Sigmoid colon (tissue), 7 donors: Measurements from ENCODE around the gene SOCS7. TPM values are rescaled to one million over a fixed set of nuclear protein-coding genes. Genes with fewer than 3 reads are reported as not detected.
A peak's percentile ranks its signal among the peaks of the same experiment; 100 is the strongest.

Source experiments
- DNase-seq: peaks from one replicate; pipeline ENCODE4 v3.0.0-alpha.2; 2019
- H3K27ac ChIP-seq, 4 donors: fragments of 200-600 bp; sonication (generic); one replicate each; pipeline ENCODE4 v1.5.1; 2016 to 2019; ENCODE audit warnings: mild to moderate bottlenecking in 1 of 4
- H3K27me3 ChIP-seq, 3 donors: fragments of 200-600 bp; sonication (generic); one replicate each; pipeline ENCODE4 v1.5.1; 2019; ENCODE audit warnings: mild to moderate bottlenecking in 1 of 3
- H3K36me3 ChIP-seq, 4 donors: fragments of 200-600 bp; sonication (generic); one replicate each; pipeline ENCODE4 v1.5.1; 2016 to 2019
- H3K4me1 ChIP-seq, 4 donors: fragments of 200-600 bp; sonication (generic); one replicate each; pipeline ENCODE4 v1.5.1; 2017 to 2019
- H3K4me3 ChIP-seq, 4 donors: fragments of 200-600 bp; sonication (generic); one replicate each; pipeline ENCODE4 v1.5.1; 2017 to 2019; ENCODE audit warnings: mild to moderate bottlenecking in 2 of 4, moderate library complexity in 1 of 4
- H3K9me3 ChIP-seq, 4 donors: fragments of 200-600 bp in 3 of 4; sonication (generic) in 3 of 4; one replicate each; pipeline versions ENCODE4 v1.5.1 to v1.6.1; 2013 to 2019
- CTCF ChIP-seq, 4 experiments: fragments of 450-650 bp in 3 of 4; fragments of 200-600 bp in 1 of 4; IDR thresholded peaks; one replicate each; pipeline ENCODE4 v1.5.1; 2016 to 2019; ENCODE audit warnings: antibody characterized with exemption in 4 of 4, mild to moderate bottlenecking in 3 of 4, moderate library complexity in 2 of 4
- EP300 ChIP-seq, 4 donors: sonication (generic); formaldehyde crosslinking; IDR thresholded peaks; one replicate each; pipeline ENCODE4 v1.6.1; 2017; ENCODE audit warnings: antibody characterized with exemption in 4 of 4
- POLR2A ChIP-seq, 2 donors: fragments of 450-650 bp; IDR thresholded peaks; one replicate each; pipeline ENCODE4 v1.6.1; 2016; ENCODE audit warnings: antibody characterized with exemption in 2 of 2, mild to moderate bottlenecking in 2 of 2, moderate library complexity in 2 of 2
- POLR2AphosphoS5 ChIP-seq, 4 donors: sonication (generic); formaldehyde crosslinking; IDR thresholded peaks; one replicate each; pipeline ENCODE4 v1.6.1; 2017; ENCODE audit warnings: antibody characterized with exemption in 4 of 4
- WGBS, 2 donors: extraction: QIAGEN DNeasy Blood & Tissue Kit; methylation state at CpG; one replicate each; pipeline ENCODE4 v1.1.7; 2013; 5-methylcytosine and 5-hydroxymethylcytosine counted together
- intact Hi-C: fragments of 100-400 bp; cut with DNase I; formaldehyde crosslinking; loops from one replicate; pipeline ENCODE4 v1.15.1; 2023
- polyA plus RNA-seq, 3 donors: library from polyadenylated mRNA; stranded (reverse); fragments of 200-250 nt; gene quantifications; one replicate each; pipeline ENCODE4 v1.2.3, GENCODE V29; 2013
- total RNA-seq, 4 donors: library from RNA; depleted of rRNA; stranded (reverse); fragments of >200 nt; gene quantifications; one replicate each; pipeline ENCODE4 v1.1.0, GENCODE V29; 2016
- donor health status: healthy with polysubstance abuse.
- donor health status: Bipolar disorder and iron deficiency.
- donor health status: healthy.

The SOCS7 gene
- total and polyA plus RNA-seq, 7 donors = 1.2 to 20.2 (median 13.9) TPM

DNA sequence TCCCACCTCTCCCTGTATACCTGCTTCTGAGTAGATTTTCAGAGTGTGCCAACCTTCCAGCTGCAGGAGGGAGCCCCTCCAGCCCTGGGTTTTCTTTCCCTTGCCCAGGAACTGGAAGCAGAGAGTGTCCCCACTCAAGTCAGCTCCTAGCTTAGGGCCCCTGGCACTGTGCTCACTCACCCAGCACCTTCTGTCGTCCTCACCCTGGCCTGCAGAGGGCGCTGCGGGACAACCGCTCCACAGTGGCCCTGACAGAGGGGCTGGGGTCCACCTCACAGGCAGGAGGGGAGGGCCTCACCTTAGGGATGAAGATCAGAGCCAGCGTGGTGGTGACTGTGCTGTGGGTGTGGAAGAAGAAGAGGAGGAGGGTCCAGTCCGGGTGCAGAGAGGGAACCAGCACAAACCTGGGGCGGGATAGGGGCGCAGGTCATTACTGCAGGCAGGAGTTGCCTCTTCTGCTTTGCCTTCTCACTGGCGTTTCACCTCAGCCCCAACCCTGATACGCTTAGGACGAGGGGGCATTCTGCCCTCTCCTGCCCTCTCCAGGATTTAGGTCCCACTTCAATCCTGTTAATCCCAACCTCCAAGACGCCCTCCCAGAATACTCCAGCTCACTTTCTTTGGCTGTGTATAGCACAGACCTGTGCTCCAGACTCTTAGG, 17.9 kb upstream of the SOCS7 start:
- Histone ChIP-seq H3K9me3 (no peaks in the 10 kb centered on the region), H3K27ac (no peak overlapping the region), H3K36me3 (no peaks in the 10 kb centered on the region), H3K27me3 (peaks cover 0 to 40% (median 0%) of the 10 kb centered on the region in 3 donors), H3K4me1 (no peaks in the 10 kb centered on the region), H3K4me3 (no peak overlapping the region)
- TF ChIP-seq POLR2AphosphoS5 (IDR thresholded peaks at IDR 0.05) (no peak), POLR2A (IDR thresholded peaks at IDR 0.05) (no peak), CTCF (IDR thresholded peaks at IDR 0.05) (peak in 1 of 4 experiments; percentile 14)
- DNase-seq = no peak
- WGBS, 2 donors = 39 to 48% methylated on average over 12 of the region's 12 CpGs
- intact Hi-C loops = no loop called here

GRCh38 chr17:38334480-38335364, 16.9 kb upstream of the SOCS7 start:
- intact Hi-C loops = no loop called here
- H3K4me3 ChIP-seq = no peak overlapping the region
- H3K9me3 ChIP-seq = no peaks in the 10 kb centered on the region
- no peak overlapping the region for H3K27ac ChIP-seq
- 85 to 88% methylated on average over 30 of the region's 30 CpGs for WGBS, 2 donors
- no peak for DNase-seq
- no peaks in the 10 kb centered on the region for H3K36me3 ChIP-seq
- H3K27me3 ChIP-seq = peaks cover 0 to 40% (median 0%) of the 10 kb centered on the region in 3 donors
- TF ChIP-seq POLR2A (IDR thresholded peaks at IDR 0.05) = no peak
- no peaks in the 10 kb centered on the region for H3K4me1 ChIP-seq

GRCh38 chr17:38336838-38337237, 14.8 kb upstream of the SOCS7 start:
- Histone ChIP-seq H3K4me3 (no peak overlapping the region), H3K27ac (no peak overlapping the region), H3K9me3 (no peaks in the 10 kb centered on the region), H3K36me3 (no peaks in the 10 kb centered on the region), H3K4me1 (peaks cover 0 to 7% (median 1%) of the 10 kb centered on the region in 4 donors), H3K27me3 (peaks cover 0 to 19% (median 0%) of the 10 kb centered on the region in 3 donors)
- no peak for DNase-seq
- TF ChIP-seq EP300 (IDR thresholded peaks at IDR 0.05) (no peak), POLR2A (IDR thresholded peaks at IDR 0.05) (no peak), POLR2AphosphoS5 (IDR thresholded peaks at IDR 0.05) (no peak), CTCF (IDR thresholded peaks at IDR 0.05) (no peak)
- intact Hi-C loops = no loop called here
- WGBS, 2 donors = 94 to 95% methylated on average over 11 of the region's 11 CpGs

DNA sequence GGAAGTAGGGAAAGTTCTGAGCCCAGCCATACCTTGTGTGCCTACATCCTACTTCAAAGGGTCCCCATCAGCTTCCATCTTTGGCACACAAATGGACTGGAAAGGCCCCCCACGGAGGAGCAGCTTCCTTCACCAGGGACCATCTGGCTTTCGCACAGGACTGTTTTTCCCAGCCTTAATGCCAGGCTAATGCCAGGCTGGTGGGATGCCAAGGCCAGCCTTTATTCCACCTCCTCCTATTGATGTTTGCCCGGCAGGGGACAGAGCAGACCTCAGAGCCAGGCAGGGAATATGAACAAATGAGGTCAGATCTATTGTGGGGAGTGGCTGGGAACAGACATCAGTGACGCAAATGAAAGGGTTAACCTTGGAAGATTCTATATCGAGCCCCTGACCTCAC, 13.6 kb upstream of the SOCS7 start:
- intact Hi-C loops = no loop called here
- peaks cover 0 to 7% (median 1%) of the 10 kb centered on the region in 4 donors for H3K4me1 ChIP-seq
- H3K27me3 ChIP-seq = peaks cover 0 to 9% (median 0%) of the 10 kb centered on the region in 3 donors
- no peak overlapping the region for H3K27ac ChIP-seq
- no peak for DNase-seq
- 76 to 81% methylated on average over 5 of the region's 5 CpGs for WGBS, 2 donors
- no peaks in the 10 kb centered on the region for H3K36me3 ChIP-seq
- no peak overlapping the region for H3K4me3 ChIP-seq
- TF ChIP-seq POLR2AphosphoS5 (IDR thresholded peaks at IDR 0.05) (no peak), POLR2A (IDR thresholded peaks at IDR 0.05) (no peak), CTCF (IDR thresholded peaks at IDR 0.05) (no peak), EP300 (IDR thresholded peaks at IDR 0.05) (no peak)
- no peaks in the 10 kb centered on the region for H3K9me3 ChIP-seq

GRCh38 chr17:38338535-38338934, 13.1 kb upstream of the SOCS7 start:
- DNase-seq = no peak
- H3K27ac ChIP-seq = no peak overlapping the region
- intact Hi-C loops = no loop called here
- peaks cover 0 to 5% (median 0%) of the 10 kb centered on the region in 3 donors for H3K27me3 ChIP-seq
- WGBS, 2 donors = 90 to 91% methylated on average over 4 of the region's 4 CpGs
- H3K36me3 ChIP-seq = no peaks in the 10 kb centered on the region
- no peak for TF ChIP-seq POLR2AphosphoS5 (IDR thresholded peaks at IDR 0.05)
- no peak for TF ChIP-seq EP300 (IDR thresholded peaks at IDR 0.05)
- H3K4me1 ChIP-seq = peaks cover 0 to 7% (median 1%) of the 10 kb centered on the region in 4 donors
- no peaks in the 10 kb centered on the region for H3K9me3 ChIP-seq
- H3K4me3 ChIP-seq = no peak overlapping the region
